Kidney glomerular epithelial cell (primary cell): ENCODE results near the gene PLCB3.
A peak's percentile ranks its signal among the peaks of the same experiment; 100 is the strongest.

Source experiments
- DNase-seq: peaks from one replicate; lab custom pipeline; 2025; lab: John Stamatoyannopoulos, UW

Gene PLCB3

DNA sequence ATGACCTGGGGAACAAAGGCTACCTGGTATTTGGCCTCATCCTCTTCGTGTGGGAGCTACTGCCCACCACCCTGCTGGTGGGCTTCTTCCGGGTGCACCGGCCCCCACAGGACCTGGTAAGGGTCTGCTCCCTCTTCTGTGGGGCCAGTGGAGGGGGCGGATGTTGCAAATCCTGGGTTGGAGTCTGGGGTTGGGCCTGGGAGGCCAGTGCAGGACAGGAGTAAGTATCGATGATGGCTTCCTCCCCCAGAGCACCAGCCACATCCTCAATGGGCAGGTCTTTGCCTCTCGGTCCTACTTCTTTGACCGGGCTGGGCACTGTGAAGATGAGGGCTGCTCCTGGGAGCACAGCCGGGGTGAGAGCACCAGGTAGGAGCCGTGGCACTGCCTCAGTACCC, 37.0 kb downstream of the PLCB3 start:
- no peak for DNase-seq

DNA sequence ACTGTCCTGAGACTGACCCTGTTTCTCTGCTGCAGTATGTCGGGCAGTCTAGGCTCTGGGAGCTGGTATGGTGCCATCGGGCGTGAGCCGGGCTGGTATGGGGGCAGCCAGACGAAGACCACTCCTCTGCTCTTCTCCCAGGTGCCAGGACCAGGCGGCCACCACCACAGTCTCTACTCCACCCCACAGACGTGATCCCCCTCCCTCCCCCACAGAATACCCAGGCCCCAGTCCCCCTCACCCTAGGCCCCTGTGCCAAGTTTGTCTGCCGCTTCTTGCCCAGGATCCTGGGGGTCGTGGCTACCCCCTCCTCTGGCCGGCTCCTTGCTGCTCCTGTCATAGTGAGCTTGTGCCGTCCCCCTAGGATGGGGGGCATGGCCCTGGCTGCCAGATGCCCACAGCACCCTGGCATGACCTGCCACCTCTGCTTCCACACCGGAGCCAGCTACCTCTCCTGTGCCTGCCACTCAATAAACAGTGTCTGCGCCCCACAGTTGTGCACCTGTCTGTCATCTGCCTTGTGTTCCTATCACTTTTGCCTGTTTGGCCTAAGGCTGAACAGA, 37.8 kb downstream of the PLCB3 start:
- DNase-seq: no peak

- DNase-seq: no peak
These were observed 39.3 kb downstream of the PLCB3 start for GRCh38 chr11:64290352-64291261.

GRCh38 chr11:64291262-64291751, 40.0 kb downstream of the PLCB3 start, which contains the start of gene KCNK4:
Gene KCNK4 (plus strand): TSS chr11:64291302. CDS start chr11:64293019, 1,717 bp downstream.
- DNase-seq: no peak

DNA sequence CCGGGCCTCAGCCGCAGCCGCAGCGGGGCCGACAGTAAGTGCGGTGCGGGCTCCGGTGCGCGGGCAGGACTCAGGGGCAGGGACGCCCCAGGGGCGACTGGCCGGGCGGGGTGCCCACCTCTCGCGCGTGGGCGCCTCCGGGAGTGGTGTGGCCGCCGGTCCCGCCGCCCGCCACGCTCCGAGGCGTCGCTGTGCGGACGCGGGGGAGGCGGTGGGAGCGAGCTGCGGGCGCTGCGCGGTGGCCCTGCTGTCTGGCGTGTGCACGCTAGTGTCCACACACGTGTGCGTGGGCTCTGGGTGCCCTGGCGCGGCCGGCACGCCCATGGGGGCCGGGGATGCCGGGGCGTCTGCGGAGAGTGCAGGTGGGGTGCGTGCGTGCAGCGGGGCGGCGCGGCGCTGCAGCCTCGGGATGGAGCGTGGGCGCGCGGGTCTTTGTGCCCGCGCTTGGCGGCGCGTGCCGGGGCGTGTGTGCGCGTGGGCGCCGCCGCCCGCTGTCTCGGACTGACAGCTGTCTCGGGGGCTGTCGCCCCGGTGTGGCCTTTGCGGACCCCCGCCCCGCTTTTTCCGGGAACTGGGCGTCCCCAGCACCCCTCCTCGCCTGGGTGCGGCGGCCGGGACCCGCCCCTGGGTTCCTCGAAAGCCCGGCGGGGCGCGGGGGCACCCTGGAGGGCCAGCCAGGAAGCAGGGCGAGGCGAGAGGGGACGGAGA, 40.6 kb downstream of the PLCB3 start:
- DNase-seq: no peak

GRCh38 chr11:64292460-64293254, 41.3 kb downstream of the PLCB3 start:
- DNase-seq: no peak

- no peak for DNase-seq
These were observed 43.4 kb downstream of the PLCB3 start for GRCh38 chr11:64294774-64295173.

DNA sequence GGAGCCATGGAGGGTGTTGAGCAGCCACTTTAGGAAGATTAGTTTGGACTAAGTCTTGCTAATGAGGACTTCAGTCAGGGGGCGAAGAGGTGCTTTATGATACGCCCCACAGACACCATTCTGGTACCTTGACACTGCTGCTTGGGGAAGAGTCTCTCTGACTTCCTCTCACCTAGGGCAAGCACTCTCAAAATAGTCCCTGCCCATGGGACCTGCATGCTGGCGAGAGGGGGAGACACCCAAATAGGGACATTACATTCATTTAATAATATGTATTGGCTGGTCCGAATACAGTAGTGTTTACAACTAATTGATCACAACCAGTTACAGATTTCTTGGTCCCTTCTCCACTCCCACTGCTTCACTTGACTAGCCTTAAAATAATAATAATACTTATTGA, 44.4 kb downstream of the PLCB3 start:
- no peak for DNase-seq

GRCh38 chr11:64296236-64296635, 44.9 kb downstream of the PLCB3 start:
- no peak for DNase-seq

DNA sequence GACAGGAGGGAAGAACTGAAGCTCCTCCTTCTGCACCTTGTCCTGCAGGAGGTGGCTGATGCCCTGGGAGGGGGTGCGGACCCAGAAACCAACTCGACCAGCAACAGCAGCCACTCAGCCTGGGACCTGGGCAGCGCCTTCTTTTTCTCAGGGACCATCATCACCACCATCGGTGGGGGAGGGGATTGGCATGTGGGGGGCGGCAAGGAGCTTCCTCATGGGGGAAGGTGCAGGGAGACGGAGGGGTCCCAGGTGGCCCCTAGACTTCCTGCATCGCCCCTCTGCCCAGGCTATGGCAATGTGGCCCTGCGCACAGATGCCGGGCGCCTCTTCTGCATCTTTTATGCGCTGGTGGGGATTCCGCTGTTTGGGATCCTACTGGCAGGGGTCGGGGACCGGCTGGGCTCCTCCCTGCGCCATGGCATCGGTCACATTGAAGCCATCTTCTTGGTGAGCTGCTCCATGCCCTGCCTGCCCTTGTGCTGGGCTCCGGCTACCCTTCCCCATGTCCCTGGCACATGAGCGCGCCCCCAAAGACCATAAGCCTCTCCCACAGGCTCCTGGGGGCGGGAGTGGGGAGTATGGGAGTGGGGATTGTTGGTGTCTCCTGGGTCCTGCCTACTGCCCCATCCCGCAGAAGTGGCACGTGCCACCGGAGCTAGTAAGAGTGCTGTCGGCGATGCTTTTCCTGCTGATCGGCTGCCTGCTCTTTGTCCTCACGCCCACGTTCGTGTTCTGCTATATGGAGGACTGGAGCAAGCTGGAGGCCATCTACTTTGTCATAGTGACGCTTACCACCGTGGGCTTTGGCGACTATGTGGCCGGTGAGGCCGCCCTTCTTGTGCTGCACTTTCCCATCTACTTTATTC, 45.7 kb downstream of the PLCB3 start:
- DNase-seq: no peak

- DNase-seq: no peak
These were observed 46.5 kb downstream of the PLCB3 start for GRCh38 chr11:64297699-64298358.

GRCh38 chr11:64298966-64299846, 47.9 kb downstream of the PLCB3 start:
- no peak for DNase-seq

DNA sequence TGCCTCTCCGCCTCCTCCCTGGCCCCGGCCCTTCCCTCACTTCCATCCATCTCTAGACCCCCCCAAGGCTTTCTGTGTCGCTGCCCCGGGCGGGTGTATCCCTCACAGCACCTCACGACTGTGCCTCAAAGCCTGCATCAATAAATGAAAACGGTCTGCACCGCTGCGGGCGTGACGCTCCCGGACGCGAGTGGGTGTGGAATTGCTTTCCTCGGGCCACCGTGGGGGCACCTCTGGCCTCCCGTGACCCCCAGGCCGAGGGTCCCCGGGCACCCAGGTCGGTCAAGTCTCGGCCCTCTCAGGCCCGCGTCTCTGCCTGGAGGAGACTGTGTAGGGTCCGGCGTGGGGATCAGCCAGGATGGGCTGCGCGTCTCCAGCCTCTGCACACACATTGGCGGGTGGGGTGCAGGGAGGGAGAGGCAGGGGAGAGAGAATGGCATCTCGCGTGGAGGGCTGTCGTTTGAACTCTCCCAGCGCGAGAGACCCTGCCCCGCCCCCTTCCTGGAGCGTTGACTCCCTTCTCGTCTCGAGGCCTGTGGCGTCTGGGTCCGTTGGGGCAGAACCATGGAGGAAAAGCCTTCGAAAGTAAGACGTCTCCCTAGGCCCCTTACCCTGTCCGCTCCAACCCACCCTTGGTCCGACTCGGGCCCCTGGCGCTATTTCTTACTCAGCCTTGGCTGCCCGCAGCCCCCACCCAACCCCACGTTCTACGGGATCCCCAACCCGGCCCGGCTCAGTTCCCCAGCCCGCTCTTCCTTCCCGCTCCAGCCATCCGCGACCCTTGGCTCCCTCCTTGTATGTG, 48.7 kb downstream of the PLCB3 start, which contains the start of gene CATSPERZ:
CATSPERZ (plus strand) TSS at position 512 of the 802 bp plus-strand sequence; CDS start at position 565, 53 bp downstream.
- no peak for DNase-seq

DNA sequence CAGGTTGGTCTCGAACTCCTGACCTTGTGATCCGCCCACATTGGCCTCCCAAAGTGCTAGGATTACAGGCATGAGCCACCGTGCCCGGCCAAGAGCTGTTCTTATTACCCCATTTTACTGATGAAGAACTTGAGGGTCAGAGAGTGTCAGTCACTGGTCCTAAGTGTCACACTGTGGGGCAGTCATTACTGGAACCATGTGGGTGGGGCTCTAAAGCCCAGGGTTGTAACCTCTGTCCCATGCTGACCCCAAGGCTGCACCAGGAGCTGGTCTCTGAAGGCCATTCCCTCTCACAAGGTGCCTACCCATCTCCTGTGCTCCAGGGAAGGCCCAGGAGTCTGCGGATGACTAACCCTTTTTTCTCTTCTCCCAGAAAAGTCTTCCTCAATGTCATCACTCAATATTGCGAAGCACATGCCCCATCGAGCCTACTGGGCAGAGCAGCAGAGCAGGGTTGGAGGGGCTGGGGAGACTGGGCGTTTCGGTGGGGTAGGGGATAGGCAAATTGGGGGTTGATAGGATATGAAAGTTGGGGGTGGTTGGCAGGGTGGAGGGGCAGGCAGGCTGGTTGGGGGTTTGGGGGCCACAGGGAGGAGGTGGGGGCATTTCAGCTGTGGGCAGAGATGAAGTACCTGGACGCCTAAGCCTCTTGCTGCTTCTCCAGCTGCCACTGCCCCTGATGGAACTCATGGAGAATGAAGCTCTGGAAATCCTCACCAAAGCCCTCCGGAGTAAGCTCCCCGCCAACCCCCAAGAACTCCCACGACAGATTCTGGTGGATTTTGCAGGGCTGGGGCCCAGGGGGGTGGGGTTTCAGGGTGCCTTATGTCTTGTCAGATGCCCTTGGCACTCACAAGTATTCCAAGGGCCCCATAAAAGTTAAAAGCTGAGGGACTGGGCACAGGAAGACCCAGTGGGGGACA, 52.0 kb downstream of the PLCB3 start:
- no peak for DNase-seq

GRCh38 chr11:64304032-64304315, 52.6 kb downstream of the PLCB3 start:
- no peak for DNase-seq

DNA sequence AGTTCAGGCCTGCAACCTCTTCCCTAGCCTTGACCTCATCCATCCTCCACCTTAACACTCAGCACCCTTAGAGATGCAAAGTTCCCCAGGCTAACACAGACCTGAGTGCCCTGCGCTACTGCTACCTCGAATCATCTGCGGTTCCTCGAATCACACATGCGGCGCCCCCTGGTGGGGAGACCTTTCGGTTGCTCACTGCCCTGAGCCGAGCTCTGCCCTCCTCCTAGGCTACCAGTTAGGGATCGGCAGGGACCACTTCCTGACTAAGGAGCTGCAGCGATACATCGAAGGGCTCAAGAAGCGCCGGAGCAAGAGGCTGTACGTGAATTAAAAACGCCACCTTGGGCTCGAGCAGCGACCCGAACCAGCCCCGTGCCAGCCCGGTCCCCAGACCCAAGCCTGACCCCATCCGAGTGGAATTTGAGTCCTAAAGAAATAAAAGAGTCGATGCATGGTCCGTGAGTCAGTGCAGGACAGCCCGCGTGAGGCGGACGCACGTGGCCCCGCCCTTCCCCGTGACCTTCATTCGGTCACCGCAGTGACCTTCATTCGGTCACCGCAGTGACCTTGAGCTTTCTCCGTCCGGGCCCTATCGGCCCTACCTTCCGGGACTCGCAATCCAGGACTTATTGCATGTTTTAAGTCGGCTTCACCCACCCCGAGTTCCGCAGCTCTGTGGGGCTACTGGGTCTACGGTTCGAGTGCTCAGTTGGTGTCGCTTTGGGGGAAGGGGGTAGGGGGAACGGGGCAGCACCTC, 53.2 kb downstream of the PLCB3 start:
- DNase-seq: peak; percentile 73
